H1 (cell line): Measurements from ENCODE around the gene NMNAT3. TPM values are rescaled to one million over a fixed set of nuclear protein-coding genes. Genes with fewer than 3 reads are reported as not detected.

Experiments used
- HDAC2 ChIP-seq, 2 experiments: fragments of 300-600 bp in 1 of 2; sonication (generic) in 1 of 2; IDR thresholded peaks; 2 replicates each; pipeline ENCODE4 v1.6.1; 2011 to 2012; ENCODE audit warnings: low read depth in 2 of 2, low read length in 2 of 2, mild to moderate bottlenecking in 2 of 2, moderate library complexity in 2 of 2, borderline replicate concordance in 1 of 2, inconsistent platforms in 1 of 2
- PHF8 ChIP-seq: fragments of 200-600 bp; sonication (generic); conservative IDR thresholded peaks from 2 replicates; pipeline ENCODE4 v1.7.1; 2012; ENCODE audit warnings: low read depth, mild to moderate bottlenecking, inconsistent platforms, low read length, moderate library complexity
- polyA plus RNA-seq, 7 experiments: library from polyadenylated mRNA; depleted of rRNA in 3 of 7; stranded (reverse) in 5 of 7; unstranded in 2 of 7; fragments of >200 nt in 5 of 7; fragments of 200-250 nt in 2 of 7; gene quantifications; 1 replicate in 5 of 7; 2 replicates in 1 of 7; 4 replicates in 1 of 7; pipeline versions ENCODE4 v1.2.1 to v1.2.3, GENCODE V29; 2011 to 2013; ENCODE audit warnings: missing spikeins in 2 of 7, mixed read lengths in 2 of 7
- total RNA-seq: library from RNA; stranded (reverse); fragmentation: NEBNext Ultra II Directional; extraction: Animal tissue kit (Norgen Biotek cat#: 25700); gene quantifications from 2 replicates; pipeline ENCODE4 v1.2.1, GENCODE V29; 2021
- TF ChIP-seq, protein P1 (sequence below), 3 experiments: IDR thresholded peaks; 1 replicate in 2 of 3; 2 replicates in 1 of 3; pipeline versions ENCODE4 v1.5.1 to v1.6.1; 2011; ENCODE audit warnings: low read length in 3 of 3, mild to moderate bottlenecking in 3 of 3, inconsistent platforms in 2 of 3, low read depth in 1 of 3, moderate library complexity in 1 of 3; ENCODE audit not compliant: insufficient read depth in 1 of 3; ENCODE audit errors: control extremely low read depth in 1 of 3

Gene NMNAT3
- total and polyA plus RNA-seq, 2 of the 8 experiments (the other 6 are each of a cell fraction or from before 2014, with no cell fraction given), result 4.2 to 4.3 TPM

DNA sequence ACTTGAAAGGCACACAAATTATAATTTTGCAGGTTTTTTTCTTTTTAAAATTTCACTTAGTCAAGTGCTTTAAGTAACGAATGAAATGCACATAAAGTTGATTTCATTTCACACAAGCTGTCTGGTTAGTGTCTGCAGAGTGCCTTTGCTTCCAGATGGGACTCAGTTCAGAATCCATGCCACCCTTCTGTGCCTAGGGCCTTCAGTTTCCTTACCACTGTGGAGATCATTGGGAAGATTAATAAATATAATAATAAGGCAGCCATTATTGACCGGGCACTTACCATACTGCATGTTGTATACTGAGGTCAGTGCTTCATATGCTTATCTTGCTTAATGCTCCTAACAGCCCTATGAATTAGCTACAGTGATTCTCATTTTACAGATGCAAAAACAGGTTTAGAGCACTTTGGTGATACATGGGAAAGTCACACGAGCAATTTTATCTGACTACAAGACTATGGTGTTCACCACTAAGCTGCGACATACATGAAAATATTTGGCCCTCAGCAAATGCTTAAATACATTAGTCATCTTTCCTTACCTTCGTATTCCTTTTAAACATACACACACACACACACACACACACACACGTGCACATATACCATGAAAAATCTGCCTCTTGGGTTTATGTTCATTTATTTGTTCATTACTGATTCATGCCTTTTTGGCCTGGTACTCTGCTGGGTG, 3.1 kb downstream of the NMNAT3 start (continued):
- TF ChIP-seq, protein P1, sequence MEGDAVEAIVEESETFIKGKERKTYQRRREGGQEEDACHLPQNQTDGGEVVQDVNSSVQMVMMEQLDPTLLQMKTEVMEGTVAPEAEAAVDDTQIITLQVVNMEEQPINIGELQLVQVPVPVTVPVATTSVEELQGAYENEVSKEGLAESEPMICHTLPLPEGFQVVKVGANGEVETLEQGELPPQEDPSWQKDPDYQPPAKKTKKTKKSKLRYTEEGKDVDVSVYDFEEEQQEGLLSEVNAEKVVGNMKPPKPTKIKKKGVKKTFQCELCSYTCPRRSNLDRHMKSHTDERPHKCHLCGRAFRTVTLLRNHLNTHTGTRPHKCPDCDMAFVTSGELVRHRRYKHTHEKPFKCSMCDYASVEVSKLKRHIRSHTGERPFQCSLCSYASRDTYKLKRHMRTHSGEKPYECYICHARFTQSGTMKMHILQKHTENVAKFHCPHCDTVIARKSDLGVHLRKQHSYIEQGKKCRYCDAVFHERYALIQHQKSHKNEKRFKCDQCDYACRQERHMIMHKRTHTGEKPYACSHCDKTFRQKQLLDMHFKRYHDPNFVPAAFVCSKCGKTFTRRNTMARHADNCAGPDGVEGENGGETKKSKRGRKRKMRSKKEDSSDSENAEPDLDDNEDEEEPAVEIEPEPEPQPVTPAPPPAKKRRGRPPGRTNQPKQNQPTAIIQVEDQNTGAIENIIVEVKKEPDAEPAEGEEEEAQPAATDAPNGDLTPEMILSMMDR (IDR thresholded peaks at IDR 0.05; ENCODE audit: control extremely low read depth in 1 of 3, insufficient read depth in 1 of 3, low read depth in 1 of 3, low read length in 3 of 3), result no peak
- TF ChIP-seq PHF8 (no peak), HDAC2 (IDR thresholded peaks at IDR 0.05; ENCODE audit: borderline replicate concordance in 1 of 2, low read depth in 2 of 2, low read length in 2 of 2) (no peak)
